HL-60 (cell line): Measurements from ENCODE around the gene TMTC4.
"Not testable (repeated sequence)": the region's sequence is repeated elsewhere in the genome, so short reads cannot be mapped to it uniquely, and the experiment has no call there.

Experiments
- DNase-seq, 2 experiments: peaks; one replicate each; pipeline ENCODE4 v3.0.0-alpha.2; 2010 to 2020; ENCODE audit warnings: low read depth in 1 of 2, low spot score in 1 of 2
- H3K27ac ChIP-seq: fragments of 250-450 bp; sonication (Bioruptor Pico); replicated peaks from 2 replicates; pipeline ENCODE4 v1.5.1; 2020; ENCODE audit warnings: mild to moderate bottlenecking, moderate library complexity
- H3K27me3 ChIP-seq: fragments of 250-450 bp; sonication (Bioruptor Pico); 2 replicates; pipeline ENCODE4 v1.5.1; 2021; ENCODE audit warnings: mild to moderate bottlenecking, moderate library complexity; ENCODE audit not compliant: insufficient read depth, poor library complexity, severe bottlenecking
- H3K4me3 ChIP-seq: replicated peaks from 2 replicates; pipeline ENCODE4 v1.5.1; 2011; ENCODE audit warnings: mild to moderate bottlenecking, control low read depth, low read length; ENCODE audit not compliant: insufficient read depth
- CTCF ChIP-seq: IDR thresholded peaks from one replicate; pipeline ENCODE4 v1.5.1; 2011; ENCODE audit warnings: low read length, control low read depth, inconsistent platforms; ENCODE audit not compliant: insufficient read depth
- GABPA ChIP-seq: IDR thresholded peaks from 2 replicates; pipeline ENCODE4 v1.6.1; 2012; ENCODE audit warnings: low read depth
- POLR2AphosphoS5 ChIP-seq: IDR thresholded peaks from 2 replicates; pipeline ENCODE4 v1.6.1; 2012; ENCODE audit warnings: low read depth
- REST ChIP-seq: IDR thresholded peaks from 2 replicates; pipeline ENCODE4 v1.6.1; 2012; ENCODE audit warnings: low read depth; ENCODE audit not compliant: insufficient replicate concordance
- SPI1 ChIP-seq: IDR thresholded peaks from 2 replicates; pipeline ENCODE4 v1.6.1; 2012; ENCODE audit warnings: low read depth, mild to moderate bottlenecking, borderline replicate concordance

The TMTC4 gene

GRCh38 chr13:100581030-100581429, 93.6 kb downstream of the TMTC4 start:
- no peaks in the 10 kb centered on the region for H3K27me3 ChIP-seq
- TF ChIP-seq SPI1 = no peak
- TF ChIP-seq GABPA = no peak
- no peak for TF ChIP-seq REST

GRCh38 chr13:100580045-100580444, 94.5 kb downstream of the TMTC4 start:
- TF ChIP-seq POLR2AphosphoS5 = no peak
- TF ChIP-seq CTCF = no peak
- no peak for TF ChIP-seq SPI1
- TF ChIP-seq REST = no peak
- TF ChIP-seq GABPA = no peak
- Histone ChIP-seq H3K4me3 (no peak overlapping the region), H3K27me3 (no peaks in the 10 kb centered on the region), H3K27ac (no peak overlapping the region)
- no peak for DNase-seq

More at GRCh38 chr13:100581030-100581429, 93.6 kb downstream of the TMTC4 start:
- Histone ChIP-seq H3K4me3 (no peak overlapping the region), H3K27ac (no peak overlapping the region)
- no peak for DNase-seq

GRCh38 chr13:100577239-100577638, 97.4 kb downstream of the TMTC4 start:
- not testable (repeated sequence) for H3K4me3 ChIP-seq, H3K27ac ChIP-seq, DNase-seq, H3K27me3 ChIP-seq

GRCh38 chr13:100573121-100573520, 101.5 kb downstream of the TMTC4 start:
- Histone ChIP-seq H3K4me3 (no peak overlapping the region), H3K27me3 (no peaks in the 10 kb centered on the region), H3K27ac (no peak overlapping the region)
- TF ChIP-seq CTCF = peak; percentile 62
- TF ChIP-seq REST = no peak
- no peak for TF ChIP-seq GABPA
- TF ChIP-seq POLR2AphosphoS5 = no peak
- peak; percentile 34 to 79 for DNase-seq
